DMS153 treated with DMSO at 0.1 percent for 48 hours (cell line): ENCODE measurements around the gene TMEM117.
"Not testable (repeated sequence)": the region's sequence is repeated elsewhere in the genome, so short reads cannot be mapped to it uniquely, and the experiment has no call there.

Experiments
- DNase-seq: peaks from one replicate; lab custom pipeline; 2025; ENCODE audit not compliant: unreplicated experiment; lab: John Stamatoyannopoulos, UW

The TMEM117 gene

GRCh38 chr12:44193281-44193680, 357.4 kb downstream of the TMEM117 start:
- DNase-seq, result no peak

GRCh38 chr12:44195719-44196118, 359.8 kb downstream of the TMEM117 start:
- not testable (repeated sequence) for DNase-seq

GRCh38 chr12:44206045-44206444, 370.2 kb downstream of the TMEM117 start:
- DNase-seq, result no peak

- DNase-seq, result no peak
Observed at GRCh38 chr12:44217146-44217883, 381.4 kb downstream of the TMEM117 start.

GRCh38 chr12:44223736-44224135, 387.9 kb downstream of the TMEM117 start:
- no peak for DNase-seq

- no peak for DNase-seq
Observed at GRCh38 chr12:44224399-44225148, 388.7 kb downstream of the TMEM117 start.

- no peak for DNase-seq
Observed at GRCh38 chr12:44225149-44225510, 389.2 kb downstream of the TMEM117 start.

GRCh38 chr12:44227616-44228015, 391.7 kb downstream of the TMEM117 start:
- DNase-seq, result no peak

- DNase-seq, result no peak
Observed at GRCh38 chr12:44229846-44230245, 394.0 kb downstream of the TMEM117 start.

GRCh38 chr12:44235674-44236073, 399.8 kb downstream of the TMEM117 start:
- DNase-seq, result no peak

- DNase-seq, result no peak
Observed at GRCh38 chr12:44240186-44240585, 404.3 kb downstream of the TMEM117 start.

- no peak for DNase-seq
Observed at GRCh38 chr12:44245932-44246331, 410.1 kb downstream of the TMEM117 start.

GRCh38 chr12:44246482-44247105, 410.7 kb downstream of the TMEM117 start:
- no peak for DNase-seq

GRCh38 chr12:44247588-44247987, 411.7 kb downstream of the TMEM117 start:
- no peak for DNase-seq

- no peak for DNase-seq
Observed at GRCh38 chr12:44248436-44248835, 412.6 kb downstream of the TMEM117 start.

GRCh38 chr12:44250440-44250839, 414.6 kb downstream of the TMEM117 start:
- not testable (repeated sequence) for DNase-seq

- no peak for DNase-seq
Observed at GRCh38 chr12:44253338-44253856, 417.5 kb downstream of the TMEM117 start.

- no peak for DNase-seq
Observed at GRCh38 chr12:44258246-44258645, 422.4 kb downstream of the TMEM117 start.

- no peak for DNase-seq
Observed at GRCh38 chr12:44259890-44260289, 424.0 kb downstream of the TMEM117 start.

GRCh38 chr12:44260581-44260980, 424.7 kb downstream of the TMEM117 start:
- no peak for DNase-seq

GRCh38 chr12:44285321-44285960, 449.6 kb downstream of the TMEM117 start:
- no peak for DNase-seq
